Measurements from ENCODE around the gene CFAP74.

GRCh38 chr1:2009101-2010053 is 5.8 kb upstream of the CFAP74 start:
- TF ChIP-seq POLR2A (IDR thresholded peaks at IDR 0.05) (no peak), CTCF (IDR thresholded peaks at IDR 0.05) (no peak)
